ENCODE data around the gene SLC49A3. TPM values are rescaled to one million over a fixed set of nuclear protein-coding genes. Genes with fewer than 3 reads are reported as not detected.

Gene SLC49A3
- total and polyA plus RNA-seq, 10 donors = 5.6 to 28.8 (median 17.0) TPM

DNA sequence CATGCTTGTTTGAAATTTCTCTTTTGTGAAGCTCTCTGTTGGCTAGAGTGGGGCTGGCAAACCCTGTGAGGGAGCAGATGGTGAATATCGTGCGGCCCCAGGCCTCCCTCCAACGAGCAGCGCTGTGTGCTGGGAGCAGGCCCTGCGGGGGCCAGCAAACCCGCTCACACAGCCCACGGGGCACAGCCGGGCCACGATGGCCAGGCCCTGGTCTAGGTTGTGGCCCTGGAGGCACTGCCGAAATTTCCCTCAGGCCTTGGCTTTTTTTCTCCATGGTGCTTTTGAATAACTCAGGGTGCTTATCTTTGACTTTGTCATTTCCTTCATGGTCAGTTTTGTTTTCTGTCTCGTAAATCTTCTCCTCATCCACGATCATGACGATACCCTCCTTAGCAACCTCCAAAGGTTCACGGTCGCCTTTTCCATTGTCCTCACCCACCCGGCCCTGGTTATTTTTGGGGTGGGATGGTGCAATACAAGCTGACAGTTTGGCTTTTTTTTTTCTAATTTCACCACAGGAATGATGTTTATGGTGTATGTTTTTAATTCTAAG, 37.4 kb upstream of the SLC49A3 start:
- 39 to 61% (median 46%) methylated on average over 15 to 16 of the region's 16 CpGs for WGBS, 5 donors
- intact Hi-C loops (cut with DNase I; ENCODE audit: low total_unique reads) = no loop called here

DNA sequence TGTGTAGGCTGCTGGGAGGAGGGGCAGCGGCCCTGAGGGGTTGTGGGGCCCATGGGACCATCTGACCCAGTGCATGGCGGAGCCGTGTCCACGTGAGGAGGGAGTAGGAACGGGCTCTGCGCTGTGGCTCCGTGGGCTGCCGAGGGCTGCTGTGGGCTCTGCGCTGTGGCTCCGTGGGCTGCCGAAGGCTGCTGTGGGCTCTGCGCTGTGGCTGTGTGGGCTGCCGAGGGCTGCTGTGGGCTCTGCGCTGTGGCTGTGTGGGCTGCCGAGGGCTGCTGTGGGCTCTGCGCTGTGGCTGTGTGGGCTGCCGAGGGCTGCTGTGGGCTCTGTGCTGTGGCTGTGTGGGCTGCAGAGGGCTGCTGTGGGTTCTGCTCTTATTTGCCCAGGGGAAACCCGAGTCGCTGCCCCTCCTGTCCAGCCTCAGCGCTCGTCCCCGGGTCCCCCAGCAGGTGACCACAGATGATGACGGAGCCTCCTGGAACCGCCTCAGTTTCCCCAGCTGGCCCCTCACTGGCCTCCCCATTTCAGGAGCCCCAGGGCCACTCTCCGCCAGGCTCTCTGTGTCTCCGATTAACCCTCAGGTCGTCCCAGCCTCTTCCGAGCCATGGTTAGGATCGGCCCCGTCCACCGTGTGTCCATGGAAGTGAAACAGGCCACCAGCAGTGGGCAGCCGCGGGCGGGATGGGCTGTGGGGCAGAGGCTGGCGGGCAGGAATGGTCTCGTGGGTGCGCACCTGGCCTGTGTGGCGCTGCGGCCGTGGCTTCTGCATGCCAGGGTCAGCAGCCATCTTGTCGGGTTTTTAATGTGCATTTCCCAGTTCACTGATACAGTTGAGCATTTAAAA, 36.7 kb upstream of the SLC49A3 start:
- no peaks in the 10 kb centered on the region for H3K9me3 ChIP-seq
- H3K4me3 ChIP-seq = no peak overlapping the region
- intact Hi-C loops (cut with DNase I; ENCODE audit: low total_unique reads) = no loop called here
- H3K36me3 ChIP-seq = peaks cover 0 to 60% (median 8%) of the 10 kb centered on the region in 6 donors
- no peaks in the 10 kb centered on the region for H3K27me3 ChIP-seq (replicated peaks in 1 of 7)
- 82 to 93% (median 90%) methylated on average over 31 to 41 of the region's 41 CpGs for WGBS, 5 donors
- DNase-seq = no peak
- H3K4me1 ChIP-seq = peaks cover 2 to 69% (median 26%) of the 10 kb centered on the region in 6 donors
- TF ChIP-seq, protein P1, sequence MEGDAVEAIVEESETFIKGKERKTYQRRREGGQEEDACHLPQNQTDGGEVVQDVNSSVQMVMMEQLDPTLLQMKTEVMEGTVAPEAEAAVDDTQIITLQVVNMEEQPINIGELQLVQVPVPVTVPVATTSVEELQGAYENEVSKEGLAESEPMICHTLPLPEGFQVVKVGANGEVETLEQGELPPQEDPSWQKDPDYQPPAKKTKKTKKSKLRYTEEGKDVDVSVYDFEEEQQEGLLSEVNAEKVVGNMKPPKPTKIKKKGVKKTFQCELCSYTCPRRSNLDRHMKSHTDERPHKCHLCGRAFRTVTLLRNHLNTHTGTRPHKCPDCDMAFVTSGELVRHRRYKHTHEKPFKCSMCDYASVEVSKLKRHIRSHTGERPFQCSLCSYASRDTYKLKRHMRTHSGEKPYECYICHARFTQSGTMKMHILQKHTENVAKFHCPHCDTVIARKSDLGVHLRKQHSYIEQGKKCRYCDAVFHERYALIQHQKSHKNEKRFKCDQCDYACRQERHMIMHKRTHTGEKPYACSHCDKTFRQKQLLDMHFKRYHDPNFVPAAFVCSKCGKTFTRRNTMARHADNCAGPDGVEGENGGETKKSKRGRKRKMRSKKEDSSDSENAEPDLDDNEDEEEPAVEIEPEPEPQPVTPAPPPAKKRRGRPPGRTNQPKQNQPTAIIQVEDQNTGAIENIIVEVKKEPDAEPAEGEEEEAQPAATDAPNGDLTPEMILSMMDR (IDR thresholded peaks at IDR 0.05 in 8 of 11, conservative IDR thresholded peaks at IDR 0.05 in 3 of 11) = no peak
- no peak for TF ChIP-seq POLR2A (IDR thresholded peaks at IDR 0.05)
- TF ChIP-seq POLR2AphosphoS5 (IDR thresholded peaks at IDR 0.05) = peak in 1 of 3 donors; percentile 31
- H3K27ac ChIP-seq = peak overlapping the region in 4 of 8 donors; percentile 4 to 52 (median 33)

More for the DNA sequence above, 37.4 kb upstream of the SLC49A3 start:
- Histone ChIP-seq H3K4me3 (no peak overlapping the region), H3K27me3 (replicated peaks in 1 of 7) (no peaks in the 10 kb centered on the region), H3K9me3 (no peaks in the 10 kb centered on the region), H3K36me3 (peaks cover 0 to 60% (median 15%) of the 10 kb centered on the region in 6 donors), H3K4me1 (peaks cover under 1 to 62% (median 20%) of the 10 kb centered on the region in 6 donors), H3K27ac (peak overlapping the region in 4 of 8 donors; percentile 4 to 52 (median 33))
- TF ChIP-seq POLR2AphosphoS5 (IDR thresholded peaks at IDR 0.05) (no peak), POLR2A (IDR thresholded peaks at IDR 0.05) (no peak)
- TF ChIP-seq, protein P1 (IDR thresholded peaks at IDR 0.05 in 8 of 11, conservative IDR thresholded peaks at IDR 0.05 in 3 of 11) = no peak
- DNase-seq = no peak

DNA sequence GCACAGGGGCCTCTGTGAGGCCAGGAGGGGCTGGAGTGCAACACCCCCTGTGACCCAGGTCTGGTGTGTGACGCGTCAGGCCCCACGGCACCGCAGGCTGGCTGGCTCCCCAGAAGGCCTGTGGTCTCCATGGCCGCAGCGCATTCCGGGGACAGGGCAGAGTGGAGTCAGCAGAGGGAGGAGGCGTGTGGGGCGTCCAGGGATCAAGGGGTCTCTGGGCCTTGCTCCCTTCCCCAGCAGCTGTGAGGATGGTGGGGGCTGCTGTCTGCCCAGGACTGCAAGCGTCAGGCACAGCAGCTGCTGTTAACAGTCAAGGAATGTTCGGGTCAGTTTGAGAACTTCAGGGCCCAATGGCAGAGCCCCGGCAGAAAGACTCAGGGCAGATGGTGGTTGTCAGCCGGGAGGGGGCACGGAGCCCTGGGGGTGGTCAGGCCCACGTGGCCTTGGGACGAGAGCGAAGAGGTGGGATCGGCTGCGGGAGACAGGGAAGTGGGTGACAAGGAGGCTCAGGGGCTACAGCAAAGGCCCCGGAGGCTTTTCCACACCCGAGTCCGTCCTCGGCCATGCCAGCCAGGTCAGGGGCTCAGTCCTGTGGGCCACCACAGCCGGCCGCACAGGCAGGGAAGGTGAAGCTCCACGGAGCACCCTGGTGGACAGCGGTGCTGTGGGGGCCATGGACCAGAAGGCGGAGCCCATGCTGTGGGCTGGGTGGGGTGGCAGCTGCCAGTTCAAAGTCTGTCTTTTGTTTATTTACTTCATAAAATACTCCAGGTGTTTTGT, 35.0 kb upstream of the SLC49A3 start:
- H3K4me1 ChIP-seq = peaks cover 2 to 84% (median 30%) of the 10 kb centered on the region in 6 donors
- H3K4me3 ChIP-seq = no peak overlapping the region
- TF ChIP-seq POLR2A (IDR thresholded peaks at IDR 0.05) (no peak), POLR2AphosphoS5 (IDR thresholded peaks at IDR 0.05) (peak in 2 of 3 donors; percentile 11 to 58)
- H3K27ac ChIP-seq = peak overlapping the region in 2 of 8 donors; percentile 17 to 28
- H3K27me3 ChIP-seq (replicated peaks in 1 of 7) = no peaks in the 10 kb centered on the region
- intact Hi-C loops (cut with DNase I; ENCODE audit: low total_unique reads) = no loop called here
- peaks cover 0 to 56% (median 4%) of the 10 kb centered on the region in 6 donors for H3K36me3 ChIP-seq
- WGBS, 5 donors = 87 to 95% (median 92%) methylated on average over 22 to 28 of the region's 28 CpGs
- DNase-seq = no peak
- no peaks in the 10 kb centered on the region for H3K9me3 ChIP-seq

DNA sequence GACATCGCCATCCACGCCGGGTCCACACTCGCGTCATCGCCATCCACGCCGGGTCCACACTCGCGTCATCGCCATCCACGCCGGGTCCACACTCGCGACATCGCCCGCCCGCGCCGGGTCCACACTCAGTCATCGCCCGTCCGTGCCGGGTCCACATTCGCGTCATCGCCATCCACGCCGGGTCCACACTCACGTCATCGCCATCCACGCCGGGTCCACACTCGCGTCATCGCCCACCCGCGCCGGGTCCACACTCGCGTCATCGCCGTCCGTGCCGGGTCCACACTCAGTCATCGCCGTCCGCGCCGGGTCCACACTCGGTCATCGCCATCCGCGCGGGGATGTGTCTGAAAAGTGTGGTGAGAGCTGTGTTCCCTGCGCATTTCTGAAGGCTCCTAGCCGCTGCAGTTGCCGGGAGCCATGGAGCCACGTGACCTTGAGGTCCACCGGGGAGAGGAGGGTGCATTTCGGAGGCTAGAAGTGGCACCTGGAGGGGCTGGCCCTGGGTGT, 34.0 kb upstream of the SLC49A3 start:
- DNase-seq = no peak
- H3K27me3 ChIP-seq (replicated peaks in 1 of 7) = no peaks in the 10 kb centered on the region
- H3K4me1 ChIP-seq = peaks cover 2 to 89% (median 34%) of the 10 kb centered on the region in 6 donors
- TF ChIP-seq, protein P1 (IDR thresholded peaks at IDR 0.05 in 8 of 11, conservative IDR thresholded peaks at IDR 0.05 in 3 of 11) = no peak
- TF ChIP-seq POLR2A (IDR thresholded peaks at IDR 0.05) = no peak
- no peak for TF ChIP-seq POLR2AphosphoS5 (IDR thresholded peaks at IDR 0.05)
- H3K9me3 ChIP-seq = no peaks in the 10 kb centered on the region
- H3K27ac ChIP-seq = no peak overlapping the region
- intact Hi-C loops (cut with DNase I; ENCODE audit: low total_unique reads) = no loop called here
- WGBS, 5 donors = 95 to 99% (median 98%) methylated on average over 59 to 61 of the region's 61 CpGs
- H3K4me3 ChIP-seq = no peak overlapping the region
- H3K36me3 ChIP-seq = peaks cover 0 to 47% (median 4%) of the 10 kb centered on the region in 6 donors
